Mucosa of stomach (tissue), 1 donor: ENCODE measurements around the gene RHOJ.

Experiments used
- H3K27me3 ChIP-seq: one replicate; pipeline ENCODE4 v1.7.0; 2013; ENCODE audit warnings: mild to moderate bottlenecking, low read length; ENCODE audit not compliant: control insufficient read depth, insufficient read depth
- H3K36me3 ChIP-seq: one replicate; pipeline ENCODE4 v1.7.0; 2013; ENCODE audit warnings: low read length; ENCODE audit not compliant: control insufficient read depth, insufficient read depth
- H3K4me1 ChIP-seq: one replicate; pipeline ENCODE4 v1.7.0; 2013; ENCODE audit warnings: mild to moderate bottlenecking, low read length; ENCODE audit not compliant: control insufficient read depth, insufficient read depth
- H3K4me3 ChIP-seq: one replicate; pipeline ENCODE4 v1.7.0; 2013; ENCODE audit warnings: low read length
- H3K9ac ChIP-seq: one replicate; pipeline ENCODE4 v1.7.0; 2013; ENCODE audit warnings: mild to moderate bottlenecking, low read length, moderate library complexity
- H3K9me3 ChIP-seq: one replicate; pipeline ENCODE4 v1.7.0; 2013; ENCODE audit warnings: mild to moderate bottlenecking, low read length, moderate library complexity; ENCODE audit not compliant: control insufficient read depth
- donor health status: Pancreatic carcinoma.

RHOJ gene

DNA sequence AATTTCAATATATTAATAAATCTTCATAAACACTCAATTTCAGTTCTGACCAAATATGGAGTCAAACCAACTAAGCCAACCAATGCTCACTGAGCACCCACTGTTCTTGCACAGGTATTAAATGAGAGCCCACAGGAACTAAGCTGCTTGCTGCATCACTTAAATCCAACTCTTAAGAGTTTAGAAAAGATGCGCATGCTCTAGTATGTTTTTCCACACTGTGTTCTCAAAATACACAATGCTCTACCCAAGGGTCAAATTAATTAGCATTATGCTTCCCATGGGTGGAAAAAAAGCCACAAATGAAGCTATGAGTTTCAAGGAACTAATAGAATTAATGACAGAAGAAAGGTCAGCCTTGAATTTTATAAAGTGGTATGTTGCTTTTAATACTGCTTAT, 118.2 kb downstream of the RHOJ start:
- Histone ChIP-seq H3K4me1 (no peaks in the 10 kb centered on the region), H3K4me3 (no peak overlapping the region), H3K9ac (no peak overlapping the region), H3K27me3 (no peaks in the 10 kb centered on the region), H3K36me3 (no peaks in the 10 kb centered on the region), H3K9me3 (no peaks in the 10 kb centered on the region)

DNA sequence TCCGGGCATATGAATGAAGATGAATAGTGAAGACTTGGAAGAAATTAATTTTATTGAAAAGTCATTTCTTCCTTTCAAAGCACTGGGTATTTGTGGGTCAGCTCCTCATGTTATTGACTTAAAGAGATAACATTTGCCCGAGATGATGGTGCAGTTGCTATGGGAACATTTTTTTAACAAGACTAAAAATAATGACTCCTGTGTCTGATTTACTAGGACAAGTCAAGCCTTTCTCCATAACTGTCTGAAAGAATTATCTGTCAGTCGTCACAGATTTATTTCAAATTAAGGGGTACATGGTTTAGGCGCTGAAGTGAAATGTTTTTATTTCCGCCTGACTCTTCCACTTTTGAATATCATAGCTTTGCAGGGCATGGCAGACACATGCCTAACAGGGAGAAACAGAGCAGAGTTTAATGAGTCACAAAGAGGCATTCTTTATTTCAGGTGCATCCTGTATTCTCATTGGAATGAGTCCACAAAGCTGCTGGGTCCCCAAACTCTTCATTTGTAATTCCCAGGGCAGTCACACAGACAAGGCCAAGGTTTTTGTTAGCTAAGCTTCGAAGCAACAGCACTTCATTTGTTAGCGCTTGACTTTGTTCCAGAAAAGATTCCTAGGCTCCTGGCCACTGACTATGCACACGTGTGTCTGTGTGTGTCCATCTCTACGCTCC, 118.8 kb downstream of the RHOJ start:
- no peaks in the 10 kb centered on the region for H3K36me3 ChIP-seq
- no peak overlapping the region for H3K4me3 ChIP-seq
- H3K9ac ChIP-seq: no peak overlapping the region
- H3K27me3 ChIP-seq: no peaks in the 10 kb centered on the region
- H3K9me3 ChIP-seq: no peaks in the 10 kb centered on the region
- H3K4me1 ChIP-seq: no peaks in the 10 kb centered on the region

DNA sequence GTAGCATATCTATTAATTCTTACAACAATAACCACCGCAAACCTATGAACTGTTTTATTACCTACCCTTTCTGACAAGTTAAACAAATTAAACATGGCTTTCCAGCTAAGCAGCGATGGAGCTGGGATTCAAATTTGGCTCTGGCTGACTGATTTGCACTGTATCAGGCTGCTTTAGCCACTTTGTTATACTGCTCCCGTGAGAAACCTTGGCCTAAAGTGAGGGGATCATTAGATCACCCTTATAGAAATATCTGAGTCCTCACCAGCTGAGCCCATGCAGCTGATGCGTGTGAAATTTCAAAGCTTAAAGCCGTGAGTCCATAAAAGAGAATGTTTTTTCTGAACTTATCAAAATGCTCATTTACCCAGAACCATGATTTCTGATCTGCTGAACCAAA, 122.6 kb downstream of the RHOJ start:
- H3K4me1 ChIP-seq: no peaks in the 10 kb centered on the region
- no peaks in the 10 kb centered on the region for H3K36me3 ChIP-seq
- H3K9me3 ChIP-seq: no peaks in the 10 kb centered on the region
- no peak overlapping the region for H3K9ac ChIP-seq
- H3K27me3 ChIP-seq: no peaks in the 10 kb centered on the region
- H3K4me3 ChIP-seq: no peak overlapping the region

DNA sequence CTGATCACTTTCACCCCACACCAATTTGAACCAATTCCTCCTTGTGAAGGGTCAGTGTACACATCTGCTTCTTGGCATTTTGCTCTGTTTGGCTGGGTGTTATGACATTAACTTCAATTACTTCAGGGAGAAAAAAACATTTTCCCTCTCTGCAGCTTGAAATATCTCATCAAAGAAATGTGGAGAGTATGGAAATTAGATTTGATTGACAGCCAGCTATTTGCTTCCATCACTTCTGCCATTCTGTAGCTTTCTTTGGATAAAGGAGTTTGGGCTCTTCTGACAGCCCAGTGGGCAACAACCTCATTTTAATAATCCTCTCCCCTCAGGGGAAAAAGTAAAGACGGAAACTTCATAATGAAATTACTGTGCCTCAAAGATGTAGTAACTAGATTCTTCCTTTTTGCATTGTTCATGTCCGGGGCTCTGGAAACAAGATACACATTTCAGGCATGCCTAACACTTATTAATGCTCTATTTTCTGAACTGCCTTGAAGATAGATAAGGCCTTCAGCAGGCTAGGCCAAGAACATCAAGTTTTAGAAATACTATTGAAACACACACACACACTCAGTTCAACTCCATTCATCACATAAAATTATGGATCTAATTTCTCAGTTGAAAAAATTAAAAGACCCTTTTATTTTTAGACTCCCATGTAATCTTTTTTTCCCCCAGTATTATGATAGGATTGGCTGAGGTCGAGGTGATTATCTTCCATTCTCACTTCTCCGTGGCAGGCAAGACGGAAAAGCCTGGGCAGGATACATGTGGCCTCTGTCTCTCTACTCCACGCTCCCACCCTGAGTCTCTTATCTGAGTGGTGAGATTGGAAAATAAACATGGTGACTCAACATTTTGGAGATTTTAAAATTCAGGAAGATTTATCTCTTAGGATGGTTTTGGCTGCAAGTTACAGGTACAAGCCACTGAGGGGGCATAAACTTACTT, 124.8 kb downstream of the RHOJ start:
- Histone ChIP-seq H3K9ac (no peak overlapping the region), H3K27me3 (no peaks in the 10 kb centered on the region), H3K4me3 (no peak overlapping the region), H3K36me3 (no peaks in the 10 kb centered on the region), H3K4me1 (no peaks in the 10 kb centered on the region), H3K9me3 (no peaks in the 10 kb centered on the region)

DNA sequence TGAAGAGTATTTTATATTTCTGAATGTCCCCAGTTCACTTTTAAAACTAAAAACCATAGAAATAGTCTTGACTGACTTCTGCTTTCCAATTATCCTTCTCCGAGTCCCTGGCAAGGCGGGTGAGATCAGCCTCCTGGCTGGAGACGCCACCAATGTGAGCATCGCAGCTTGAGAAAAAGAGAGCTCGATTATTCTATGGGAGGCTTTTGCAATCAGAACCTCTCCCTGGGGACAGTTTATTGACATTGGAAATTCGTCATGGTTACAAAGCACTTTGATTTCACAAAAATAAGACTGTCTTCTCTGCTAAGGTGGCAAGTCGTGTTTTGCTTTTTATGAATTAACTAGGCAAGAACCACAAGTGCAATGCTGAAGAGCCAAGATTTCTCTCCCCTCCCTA, 138.1 kb downstream of the RHOJ start:
- H3K9ac ChIP-seq: no peak overlapping the region
- no peaks in the 10 kb centered on the region for H3K27me3 ChIP-seq
- no peaks in the 10 kb centered on the region for H3K9me3 ChIP-seq
- no peaks in the 10 kb centered on the region for H3K36me3 ChIP-seq
- no peaks in the 10 kb centered on the region for H3K4me1 ChIP-seq
- H3K4me3 ChIP-seq: no peak overlapping the region
